Activated CD8-positive, alpha-beta memory T cell treated with anti-CD3 and anti-CD28 coated beads, Interleukin-2, amount 50 U/mL, for 24 hours (primary cell): ENCODE measurements around the gene USP20.
A peak's percentile ranks its signal among the peaks of the same experiment; 100 is the strongest.

Experiments
- DNase-seq: peaks from one replicate; pipeline ENCODE4 v3.0.0-alpha.2; 2020; ENCODE audit errors: extremely low read depth

USP20 gene

DNA sequence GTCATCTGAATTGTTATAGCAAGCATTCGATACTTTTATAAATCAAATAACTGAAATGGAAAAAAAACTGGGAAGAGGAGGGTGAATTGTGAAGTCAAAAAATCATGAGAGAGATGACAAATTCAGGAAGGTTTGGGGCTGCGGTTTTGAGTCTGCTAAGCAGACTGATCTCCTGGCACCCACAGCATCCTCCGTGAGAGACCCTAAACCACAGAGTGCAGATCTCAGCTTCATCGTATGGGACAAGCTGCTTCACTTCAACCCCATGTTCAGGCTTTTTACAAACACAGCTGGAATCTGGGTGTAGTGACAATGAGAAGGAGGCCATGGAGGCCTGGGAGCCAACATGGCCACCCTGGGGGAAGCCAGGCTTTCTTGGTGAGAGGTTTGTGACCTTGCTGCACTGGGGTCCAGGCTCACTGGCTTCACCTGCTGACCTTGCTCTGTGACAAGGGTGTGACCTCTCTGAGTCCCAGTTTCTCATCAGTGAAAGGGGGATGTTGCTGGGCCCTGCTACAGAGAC is 19.4 kb downstream of the USP20 start:
- no peak for DNase-seq

DNA sequence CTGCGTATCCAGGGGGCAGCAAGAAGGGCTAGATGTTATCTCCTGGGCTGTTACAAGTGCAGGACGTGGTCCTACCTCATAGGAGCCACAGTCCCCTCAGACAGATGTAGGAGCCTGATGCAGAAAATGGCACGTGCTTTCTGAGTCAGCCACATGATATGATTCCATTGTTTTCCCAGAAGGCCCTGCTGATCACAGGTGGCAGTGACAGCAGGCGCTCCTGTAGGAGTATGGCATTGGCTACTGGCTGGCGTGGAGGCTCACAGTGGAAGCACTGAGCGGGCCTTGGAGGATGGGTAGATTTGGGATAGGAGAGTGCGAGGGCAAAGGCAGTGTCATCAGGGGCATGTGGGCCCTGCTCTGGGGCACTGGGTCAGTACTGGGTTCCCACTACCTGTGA is 21.9 kb downstream of the USP20 start:
- no peak for DNase-seq

DNA sequence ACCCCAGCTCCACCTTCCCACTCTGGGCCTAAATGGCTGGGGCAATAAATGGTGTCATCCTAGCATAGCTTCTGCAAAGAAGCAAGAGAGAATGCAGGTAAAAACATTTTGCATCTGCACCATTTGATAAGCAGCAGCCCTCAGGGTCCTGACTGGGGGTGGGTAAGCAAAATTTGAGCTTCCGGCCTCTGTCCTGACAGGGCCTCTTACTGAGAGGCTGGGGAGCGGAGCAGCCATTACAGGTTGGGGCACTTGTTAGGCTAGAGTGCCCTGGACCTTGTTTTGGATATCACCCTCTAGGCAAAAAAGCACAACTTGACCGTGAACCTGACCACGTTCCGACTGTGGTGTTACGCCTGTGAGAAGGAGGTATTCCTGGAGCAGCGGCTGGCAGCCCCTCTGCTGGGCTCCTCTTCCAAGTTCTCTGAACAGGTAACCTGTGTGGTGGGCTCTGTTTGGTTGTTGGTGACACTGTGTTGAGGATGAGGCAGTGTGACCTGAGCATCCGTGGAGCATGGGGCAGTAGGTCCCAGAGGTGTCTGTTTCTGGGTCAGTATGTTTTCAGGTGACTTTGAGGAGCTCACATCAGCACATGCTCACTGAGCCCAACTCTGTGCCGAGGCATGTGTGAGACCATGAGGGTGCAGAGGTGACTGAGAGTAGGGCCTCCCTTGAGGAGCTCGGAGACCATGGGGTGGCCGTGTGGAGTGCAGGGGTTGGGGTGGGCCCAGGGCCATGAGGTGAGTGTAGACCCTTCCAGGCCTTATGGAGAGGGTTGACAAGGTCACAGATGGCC is 23.1 kb downstream of the USP20 start:
- DNase-seq, result no peak

DNA sequence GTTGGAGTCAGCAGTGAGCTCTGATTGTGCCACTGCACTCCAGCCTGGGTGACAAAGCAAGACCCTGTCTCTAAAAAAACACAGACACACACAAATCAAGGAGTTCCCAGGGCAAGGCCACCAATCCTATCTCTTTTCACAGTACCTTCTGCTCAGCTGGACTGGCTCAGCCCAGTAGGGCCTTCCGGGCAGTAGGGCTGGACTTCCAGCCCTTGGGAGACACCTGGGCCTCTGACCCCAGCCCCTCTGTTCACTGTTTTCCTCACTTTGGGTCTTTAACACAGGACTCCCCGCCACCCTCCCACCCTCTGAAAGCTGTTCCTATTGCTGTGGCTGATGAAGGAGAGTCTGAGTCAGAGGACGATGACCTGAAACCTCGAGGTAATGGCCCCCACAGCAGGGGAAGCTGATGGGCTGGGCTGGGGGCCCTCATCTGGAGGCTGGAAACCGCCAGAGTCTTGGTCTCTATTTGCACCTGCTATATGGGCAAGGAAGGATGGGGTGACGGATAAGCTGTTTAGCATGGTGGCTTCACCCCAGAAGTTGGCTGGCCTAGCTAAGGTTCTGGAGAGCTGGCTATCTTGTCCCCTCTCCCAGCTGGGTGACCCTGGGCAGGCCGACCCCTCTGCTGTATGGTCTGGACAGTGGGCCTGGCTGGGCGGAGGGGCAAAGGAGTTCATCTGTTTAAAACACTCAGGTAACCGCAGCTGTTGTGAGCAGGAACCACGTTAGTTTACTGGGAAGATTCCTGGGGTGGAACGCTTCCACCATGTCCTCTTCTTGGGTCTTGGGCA is 25.6 kb downstream of the USP20 start:
- DNase-seq, result no peak

DNA sequence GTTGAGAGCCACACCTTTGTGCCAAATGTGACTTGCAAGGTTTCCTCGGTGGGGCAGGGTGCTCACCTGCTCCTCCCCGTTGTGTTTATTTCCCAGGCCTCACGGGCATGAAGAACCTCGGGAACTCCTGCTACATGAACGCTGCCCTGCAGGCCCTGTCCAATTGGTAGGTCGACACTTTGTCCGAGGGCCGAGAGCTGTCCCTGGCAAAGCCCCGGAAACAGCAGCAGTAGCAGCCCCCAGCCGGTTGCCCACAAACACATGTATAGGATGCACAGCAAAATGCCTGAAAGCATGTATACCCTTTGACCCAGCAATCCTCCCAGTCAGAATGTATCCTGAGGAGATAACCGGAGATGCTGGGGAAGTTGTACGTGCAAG is 26.2 kb downstream of the USP20 start:
- no peak for DNase-seq

DNA sequence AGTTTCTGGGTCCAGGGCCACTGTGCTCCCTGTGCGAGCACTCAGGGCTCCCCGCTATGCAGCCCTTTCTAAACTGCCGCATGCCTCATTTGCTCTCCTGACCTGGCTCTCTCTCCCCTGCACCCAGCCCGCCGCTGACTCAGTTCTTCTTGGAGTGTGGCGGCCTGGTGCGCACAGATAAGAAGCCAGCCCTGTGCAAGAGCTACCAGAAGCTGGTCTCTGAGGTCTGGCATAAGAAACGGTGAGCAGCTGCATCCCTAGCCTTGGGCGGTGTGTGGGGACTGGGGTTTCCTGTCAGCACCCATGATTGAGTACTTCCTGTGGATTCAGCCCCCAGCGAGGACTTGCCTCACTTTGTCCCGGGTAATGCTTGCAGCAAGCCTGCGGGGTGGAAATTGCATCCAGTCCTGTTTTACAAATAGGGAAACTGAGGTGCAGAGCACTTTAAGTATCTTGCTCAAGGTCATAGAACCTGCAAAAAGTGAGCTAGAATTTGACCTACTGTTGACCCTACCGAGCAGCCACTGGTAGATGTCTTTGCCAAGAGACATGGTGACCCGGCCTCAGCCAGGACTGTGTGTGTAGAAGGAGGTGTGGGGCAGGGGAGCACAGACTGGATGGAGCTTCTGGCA is 27.9 kb downstream of the USP20 start:
- DNase-seq, result peak; percentile 41

DNA sequence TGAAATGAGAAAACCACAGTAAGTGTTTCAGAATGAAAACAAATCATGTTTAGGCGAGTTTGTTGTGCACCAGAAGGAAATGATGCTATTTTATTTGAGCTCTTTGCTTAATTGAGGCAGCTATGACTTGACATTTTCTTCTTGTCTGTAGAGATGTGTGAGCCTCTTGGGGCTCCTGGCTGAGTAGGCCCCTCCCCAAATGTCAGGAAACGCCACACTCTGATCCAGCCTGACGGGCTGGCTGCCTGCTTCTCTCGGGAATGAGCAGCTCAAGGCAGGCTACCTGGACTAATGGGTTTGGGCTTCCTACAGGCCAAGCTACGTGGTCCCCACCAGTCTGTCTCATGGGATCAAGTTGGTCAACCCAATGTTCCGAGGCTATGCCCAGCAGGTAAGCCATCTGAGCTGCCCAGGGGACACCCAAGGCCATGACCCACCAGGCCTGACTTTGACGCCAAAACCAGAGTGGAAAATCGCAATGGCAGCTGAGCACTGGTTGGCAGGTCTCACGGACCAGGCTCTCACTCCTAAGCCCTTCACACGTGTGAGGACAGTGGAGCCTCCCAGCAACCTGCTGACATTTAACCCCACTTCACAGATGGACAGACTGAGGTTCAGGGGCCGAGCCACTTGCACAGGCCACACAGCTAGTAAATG is 29.9 kb downstream of the USP20 start:
- no peak for DNase-seq

DNA sequence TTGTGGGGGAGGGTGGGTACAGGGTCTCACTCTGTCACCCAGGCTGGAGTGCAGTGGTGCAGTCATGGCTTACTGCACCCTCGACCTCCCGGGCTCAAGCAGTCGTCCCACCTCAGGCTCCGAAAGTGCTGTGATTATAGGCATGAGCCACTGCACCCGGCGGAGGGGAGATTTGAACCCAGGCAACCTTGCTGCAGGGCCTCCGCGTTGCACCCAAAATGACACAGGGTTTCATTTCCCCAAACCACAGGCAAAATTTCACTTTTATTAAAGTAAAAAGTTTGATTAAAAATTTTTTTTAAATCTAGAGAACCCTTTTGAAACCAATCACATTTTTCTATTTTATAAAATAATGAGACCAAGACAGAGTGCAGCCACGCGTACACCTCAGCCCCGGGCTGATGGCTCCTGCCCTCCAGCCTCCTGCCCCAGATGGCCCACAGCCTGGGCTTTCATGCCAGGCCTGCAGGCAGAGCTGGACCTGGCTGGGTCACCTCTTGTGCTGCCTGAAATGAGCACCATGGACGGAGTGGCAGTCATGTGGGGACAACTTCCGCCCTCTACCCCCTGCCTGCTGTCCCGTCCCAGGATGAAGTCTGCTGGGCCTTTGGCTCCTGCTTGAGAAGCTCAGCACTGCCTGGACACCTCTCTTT is 30.5 kb downstream of the USP20 start:
- DNase-seq, result no peak

DNA sequence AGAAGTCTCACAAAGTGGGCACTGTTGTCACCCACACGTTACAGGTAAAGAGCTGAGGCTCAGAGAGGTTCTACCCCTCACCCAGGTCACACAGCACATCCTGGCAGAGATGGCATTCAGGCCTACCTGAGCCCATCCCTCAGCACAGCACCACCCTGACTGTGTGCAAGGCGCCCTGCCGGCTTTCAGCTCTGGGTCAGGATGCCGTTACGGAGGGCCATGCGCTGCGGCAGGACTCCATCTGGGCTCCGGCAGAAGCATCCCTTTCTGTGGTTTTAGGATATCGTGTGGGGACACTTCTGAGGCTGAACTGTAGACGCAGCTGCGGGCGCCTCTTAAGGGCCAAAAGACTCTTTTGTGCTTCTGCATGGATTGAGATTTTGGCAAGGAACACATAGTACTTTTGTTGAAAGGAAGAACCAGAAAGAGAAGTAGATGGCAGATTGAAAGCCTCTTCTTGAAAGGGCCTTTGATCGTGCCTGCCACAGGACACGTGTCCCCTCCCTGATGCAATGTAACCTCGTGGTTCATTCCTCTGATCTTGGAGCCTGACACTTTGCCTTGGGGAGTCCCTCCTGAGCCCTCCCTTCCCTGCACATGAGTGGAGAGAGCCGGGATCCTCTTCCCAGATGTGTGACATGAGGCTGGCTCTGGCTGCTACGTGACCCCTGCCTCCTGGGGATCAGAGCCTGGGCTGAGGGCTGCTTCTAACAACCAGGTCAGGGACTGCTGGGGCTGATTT is 31.3 kb downstream of the USP20 start:
- no peak for DNase-seq

DNA sequence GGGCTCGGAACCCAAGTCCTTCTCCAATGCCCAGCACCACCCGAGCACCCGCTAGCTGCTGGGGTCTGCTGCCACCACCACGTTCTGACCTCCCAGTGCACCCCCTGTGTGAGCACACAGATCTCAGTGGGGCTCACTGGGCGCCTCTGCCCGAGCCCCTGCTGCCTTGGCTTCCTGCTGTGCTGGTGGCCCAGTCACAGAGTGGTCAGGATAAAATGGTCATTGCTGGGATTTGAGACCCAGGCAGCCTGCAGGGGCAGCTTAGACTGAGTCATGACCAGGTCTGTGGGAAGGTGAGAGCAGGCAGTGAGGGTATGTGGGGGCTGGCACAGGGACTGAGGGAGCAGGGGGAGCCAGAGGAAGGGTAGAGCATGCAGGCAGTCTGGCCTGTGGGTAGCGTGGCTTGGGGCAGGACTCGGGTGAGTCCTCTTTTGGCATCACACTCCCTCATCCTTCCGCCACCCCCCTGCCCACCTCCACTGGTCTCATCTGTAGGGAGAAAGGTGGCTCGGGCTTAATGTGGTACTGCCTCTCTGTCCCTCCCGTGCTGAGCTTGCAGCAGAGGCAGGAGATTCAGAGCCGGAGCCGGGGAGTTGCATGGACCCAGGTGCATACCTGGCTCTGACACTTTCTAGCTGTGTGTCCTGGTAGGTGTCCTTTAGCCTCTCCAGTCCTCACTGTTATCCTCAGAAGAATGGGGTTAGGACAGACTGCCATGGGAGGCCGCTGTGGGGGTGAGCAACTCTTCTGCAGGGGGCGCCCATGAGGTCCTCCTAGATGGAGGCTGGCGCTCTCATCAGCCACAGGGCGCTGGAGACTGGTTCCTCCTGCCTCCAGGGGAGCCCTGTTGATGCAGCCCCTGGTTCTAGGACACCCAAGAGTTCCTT is 32.1 kb downstream of the USP20 start:
- no peak for DNase-seq

DNA sequence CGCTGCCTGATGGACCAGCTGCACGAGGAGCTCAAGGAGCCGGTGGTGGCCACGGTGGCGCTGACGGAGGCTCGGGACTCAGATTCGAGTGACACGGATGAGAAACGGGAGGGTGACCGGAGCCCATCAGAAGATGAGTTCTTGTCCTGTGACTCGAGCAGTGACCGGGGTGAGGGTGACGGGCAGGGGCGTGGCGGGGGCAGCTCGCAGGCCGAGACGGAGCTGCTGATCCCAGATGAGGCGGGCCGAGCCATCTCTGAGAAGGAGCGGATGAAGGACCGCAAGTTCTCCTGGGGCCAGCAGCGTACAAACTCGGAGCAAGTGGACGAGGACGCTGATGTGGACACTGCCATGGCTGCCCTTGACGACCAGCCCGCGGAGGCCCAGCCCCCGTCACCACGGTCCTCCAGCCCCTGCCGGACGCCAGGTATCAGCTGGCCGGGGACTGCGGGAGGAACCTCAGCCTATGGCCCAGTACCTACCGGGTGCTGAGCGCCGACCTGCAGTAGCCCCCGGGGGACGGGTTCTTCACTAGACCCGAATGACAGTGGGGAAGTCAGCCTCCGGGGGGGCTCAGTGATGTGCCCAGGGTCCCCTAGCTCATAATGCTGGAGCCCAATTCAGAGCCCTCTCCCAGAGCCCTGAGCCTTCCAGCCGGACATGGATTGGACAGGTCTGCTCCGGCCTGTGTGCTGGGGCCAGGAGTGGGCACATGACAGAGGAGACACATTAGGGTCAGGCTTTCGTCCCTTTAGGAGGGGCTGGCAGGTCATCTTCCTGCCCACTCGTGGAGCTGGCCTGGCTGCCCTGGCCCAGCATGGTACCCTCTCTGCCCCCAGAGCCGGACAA is 33.0 kb downstream of the USP20 start:
- DNase-seq, result no peak

DNA sequence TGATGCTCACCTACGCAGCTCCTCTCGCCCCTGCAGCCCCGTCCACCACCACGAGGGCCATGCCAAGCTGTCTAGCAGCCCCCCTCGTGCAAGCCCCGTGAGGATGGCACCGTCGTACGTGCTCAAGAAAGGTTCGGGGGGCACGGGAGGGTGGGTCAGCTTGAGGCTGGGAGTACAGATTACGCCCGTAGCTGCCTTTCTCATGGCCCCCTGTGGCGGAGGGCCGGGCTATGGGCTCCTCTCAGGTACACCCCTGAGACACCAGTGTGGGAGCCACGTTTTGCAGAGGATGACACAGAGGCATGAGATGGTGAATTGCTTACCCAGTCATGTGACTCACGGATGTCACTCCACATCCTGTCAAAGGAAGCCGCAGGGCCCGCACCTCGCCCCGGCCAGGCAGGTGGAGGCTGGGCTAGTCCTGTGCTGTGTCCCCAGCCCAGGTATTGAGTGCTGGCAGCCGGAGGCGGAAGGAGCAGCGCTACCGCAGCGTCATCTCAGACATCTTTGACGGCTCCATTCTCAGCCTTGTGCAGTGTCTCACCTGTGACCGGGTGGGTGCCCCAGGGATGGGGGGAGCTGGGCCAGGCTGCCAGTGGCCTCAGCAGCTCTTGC is 33.7 kb downstream of the USP20 start:
- DNase-seq, result peak; percentile 66

DNA sequence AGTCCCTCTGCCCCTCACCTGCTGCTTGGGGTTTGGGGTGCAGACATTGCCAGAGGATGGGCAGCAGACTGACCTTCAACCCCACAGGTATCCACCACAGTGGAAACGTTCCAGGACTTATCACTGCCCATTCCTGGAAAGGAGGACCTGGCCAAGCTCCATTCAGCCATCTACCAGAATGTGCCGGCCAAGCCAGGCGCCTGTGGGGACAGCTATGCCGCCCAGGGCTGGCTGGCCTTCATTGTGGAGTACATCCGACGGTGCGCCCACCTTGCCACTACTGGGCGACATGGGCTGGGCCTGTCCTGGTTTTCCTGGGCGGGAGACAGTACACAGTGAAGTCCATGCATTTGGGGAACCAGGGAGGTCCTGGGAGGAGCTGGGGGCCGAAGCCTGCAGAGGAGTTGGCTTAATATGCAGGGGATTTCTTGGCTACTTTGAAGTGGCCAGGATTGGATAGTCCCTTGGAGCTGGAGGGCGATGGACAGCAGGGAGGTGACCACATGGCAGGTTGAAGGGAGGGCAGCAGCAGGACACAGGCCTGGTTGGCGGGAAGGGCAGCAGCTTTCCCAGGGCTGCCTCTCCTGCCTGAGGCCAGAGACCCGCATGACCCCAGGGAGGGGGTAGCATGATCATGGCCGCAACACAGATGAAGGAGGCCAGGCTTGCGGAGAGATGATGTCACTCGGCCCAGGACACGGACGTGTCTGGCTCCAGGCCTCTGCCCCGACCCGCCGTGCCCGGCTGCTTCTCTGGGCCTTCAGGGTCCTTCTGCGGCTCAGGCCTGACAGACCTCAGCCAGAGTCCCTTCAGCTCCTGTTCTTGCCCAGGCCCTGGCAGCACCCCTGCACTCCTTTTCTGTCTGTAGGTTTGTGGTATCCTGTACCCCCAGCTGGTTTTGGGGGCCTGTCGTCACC is 34.6 kb downstream of the USP20 start:
- no peak for DNase-seq

DNA sequence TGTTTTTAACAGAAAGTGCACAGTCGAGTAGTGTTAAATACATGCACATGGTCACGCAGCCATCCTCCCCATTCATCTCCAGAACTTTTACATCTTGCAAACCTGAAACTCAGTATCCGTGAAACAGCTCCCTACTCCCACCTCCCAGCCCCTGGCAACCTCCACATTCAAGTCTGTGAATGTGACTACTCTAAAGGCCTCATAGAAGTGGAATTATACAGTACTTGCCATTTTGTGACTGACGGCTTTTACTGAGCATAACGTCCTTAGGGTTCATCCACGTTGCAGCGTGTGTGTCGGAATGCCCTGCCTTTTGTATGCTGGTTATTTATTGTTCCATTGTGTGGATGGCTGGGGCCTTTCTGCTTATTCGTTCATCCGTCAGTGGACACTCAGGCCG is 35.8 kb downstream of the USP20 start:
- DNase-seq, result no peak

DNA sequence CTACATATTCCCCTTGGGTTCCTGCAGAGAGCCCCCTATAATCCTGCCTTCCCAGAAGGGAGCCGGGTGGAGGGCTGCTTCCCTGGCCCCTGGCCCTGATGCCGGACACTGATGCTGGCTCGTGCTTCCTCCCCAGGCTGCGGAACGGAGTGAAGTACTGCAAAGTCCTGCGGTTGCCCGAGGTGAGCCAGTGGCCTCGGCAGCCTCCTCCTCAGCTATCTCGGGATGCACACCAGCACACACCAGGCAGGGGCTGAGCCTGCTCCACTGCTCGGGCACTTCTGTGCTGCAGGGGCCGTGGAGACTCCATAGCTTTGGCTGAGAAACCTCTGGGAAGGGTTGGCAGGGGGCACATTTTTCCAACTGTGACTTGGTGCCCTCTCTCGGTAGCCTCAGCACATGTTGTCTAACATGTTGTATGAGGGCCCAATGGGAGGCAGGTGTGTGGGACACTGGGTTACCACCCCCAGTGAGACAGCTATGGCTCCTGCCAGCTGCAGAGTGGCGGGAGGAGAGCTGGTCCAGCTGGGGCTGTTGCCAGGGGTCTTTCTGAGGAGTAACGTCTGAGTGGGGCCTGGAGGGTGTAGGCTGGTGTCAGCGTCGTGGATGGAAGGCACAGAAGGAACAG is 38.4 kb downstream of the USP20 start:
- DNase-seq, result no peak

DNA sequence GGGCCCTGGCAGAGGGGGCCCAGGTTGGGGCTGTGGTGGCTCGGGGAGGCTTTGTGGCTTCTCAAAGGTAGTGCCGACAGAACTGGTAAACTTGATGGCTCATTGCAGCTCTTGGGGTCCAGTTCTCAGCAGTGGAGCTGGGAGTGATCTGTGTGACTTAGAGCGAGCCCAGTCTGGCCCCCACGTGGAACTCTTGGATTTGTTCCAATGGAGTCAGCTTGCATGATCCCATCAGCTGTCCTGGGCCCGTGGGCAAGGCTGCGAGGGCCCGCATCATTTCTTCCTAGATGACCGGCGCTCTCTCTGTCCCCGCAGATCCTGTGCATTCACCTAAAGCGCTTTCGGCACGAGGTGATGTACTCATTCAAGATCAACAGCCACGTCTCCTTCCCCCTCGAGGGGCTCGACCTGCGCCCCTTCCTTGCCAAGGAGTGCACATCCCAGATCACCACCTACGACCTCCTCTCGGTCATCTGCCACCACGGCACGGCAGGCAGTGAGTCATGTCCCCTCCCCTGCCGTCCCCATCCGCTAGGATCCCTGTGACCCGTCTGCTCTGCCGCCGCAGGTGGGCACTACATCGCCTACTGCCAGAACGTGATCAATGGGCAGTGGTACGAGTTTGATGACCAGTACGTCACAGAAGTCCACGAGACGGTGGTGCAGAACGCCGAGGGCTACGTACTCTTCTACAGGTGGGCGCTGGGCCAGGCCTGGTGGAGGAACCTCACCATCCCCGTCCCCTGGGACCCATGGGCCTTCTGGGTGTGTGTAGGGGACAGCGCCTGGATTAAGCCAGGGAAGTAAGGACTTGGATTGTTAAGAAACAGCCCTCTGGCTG is 39.2 kb downstream of the USP20 start:
- DNase-seq, result no peak
